GM18909 (cell line): ENCODE measurements around the gene INTS7.
A peak's percentile ranks its signal among the peaks of the same experiment; 100 is the strongest.
"Not testable (repeated sequence)": the region's sequence is repeated elsewhere in the genome, so short reads cannot be mapped to it uniquely, and the experiment has no call there.

Experiments
- ATAC-seq: cut with Tn5 transposase; IDR thresholded peaks from one replicate; pipeline ENCODE4 v1.9.1; 2021; ENCODE audit warnings: mild to moderate bottlenecking; ENCODE audit not compliant: unreplicated experiment, poor library complexity

Gene INTS7

GRCh38 chr1:211939876-211940468, 95.4 kb downstream of the INTS7 start:
- ATAC-seq = peak; percentile 80

- ATAC-seq = peak; percentile 35
Measured at GRCh38 chr1:211938561-211938997, 96.8 kb downstream of the INTS7 start.

- ATAC-seq = not testable (repeated sequence)
Measured at GRCh38 chr1:211937422-211937821, 97.9 kb downstream of the INTS7 start.

GRCh38 chr1:211935448-211935970, 99.8 kb downstream of the INTS7 start:
- peak; percentile 79 for ATAC-seq

- no peak for ATAC-seq
Measured at GRCh38 chr1:211933946-211934714, 101.2 kb downstream of the INTS7 start.

GRCh38 chr1:211932933-211933254, 102.5 kb downstream of the INTS7 start:
- ATAC-seq = no peak

GRCh38 chr1:211932231-211932932, 103.0 kb downstream of the INTS7 start:
- ATAC-seq = no peak

- ATAC-seq = no peak
Measured at GRCh38 chr1:211929683-211930082, 105.7 kb downstream of the INTS7 start.

- ATAC-seq = no peak
Measured at GRCh38 chr1:211928993-211929637, 106.2 kb downstream of the INTS7 start.

- ATAC-seq = no peak
Measured at GRCh38 chr1:211928290-211928801, 107.0 kb downstream of the INTS7 start.

GRCh38 chr1:211925016-211925415, 110.3 kb downstream of the INTS7 start:
- no peak for ATAC-seq

- ATAC-seq = no peak
Measured at GRCh38 chr1:211924256-211924655, 111.1 kb downstream of the INTS7 start.

- no peak for ATAC-seq
Measured at GRCh38 chr1:211923095-211923494, 112.3 kb downstream of the INTS7 start.

GRCh38 chr1:211921579-211922095, 113.7 kb downstream of the INTS7 start:
- ATAC-seq = no peak

- ATAC-seq = no peak
Measured at GRCh38 chr1:211920602-211921226, 114.6 kb downstream of the INTS7 start.

GRCh38 chr1:211920141-211920572, 115.2 kb downstream of the INTS7 start:
- ATAC-seq = no peak

- no peak for ATAC-seq
Measured at GRCh38 chr1:211918843-211919414, 116.4 kb downstream of the INTS7 start.

GRCh38 chr1:211916458-211916857, 118.9 kb downstream of the INTS7 start:
- not testable (repeated sequence) for ATAC-seq

GRCh38 chr1:211915924-211916323, 119.4 kb downstream of the INTS7 start:
- no peak for ATAC-seq
